Stimulated activated CD8-positive, alpha-beta memory T cell treated with anti-CD3 and anti-CD28 coated beads, Interleukin-12 subunit alpha, Interleukin-12 subunit beta, amount 100 ng/mL, for 4 hours (primary cell): Measurements from ENCODE around the gene RSRC1.
"Not testable (repeated sequence)": the region's sequence is repeated elsewhere in the genome, so short reads cannot be mapped to it uniquely, and the experiment has no call there.

Source experiments
- DNase-seq: peaks from one replicate; pipeline ENCODE4 v3.0.0-alpha.2; 2020; ENCODE audit warnings: low read depth

RSRC1 gene

GRCh38 chr3:158329696-158330441 is 220.0 kb downstream of the RSRC1 start:
- not testable (repeated sequence) for DNase-seq

- no peak for DNase-seq
Measured at GRCh38 chr3:158330870-158331269, 221.0 kb downstream of the RSRC1 start.

- DNase-seq, result no peak
Measured at GRCh38 chr3:158333736-158334135, 223.8 kb downstream of the RSRC1 start.

- no peak for DNase-seq
Measured at GRCh38 chr3:158337110-158337509, 227.2 kb downstream of the RSRC1 start.

GRCh38 chr3:158339638-158340037 is 229.7 kb downstream of the RSRC1 start:
- DNase-seq, result no peak

GRCh38 chr3:158340951-158341350 is 231.1 kb downstream of the RSRC1 start:
- DNase-seq, result not testable (repeated sequence)

GRCh38 chr3:158347966-158348365 is 238.1 kb downstream of the RSRC1 start:
- no peak for DNase-seq

GRCh38 chr3:158350971-158351370 is 241.1 kb downstream of the RSRC1 start:
- DNase-seq, result no peak

GRCh38 chr3:158352551-158352950 is 242.7 kb downstream of the RSRC1 start:
- no peak for DNase-seq

- DNase-seq, result no peak
Measured at GRCh38 chr3:158354713-158355112, 244.8 kb downstream of the RSRC1 start.

GRCh38 chr3:158355623-158356588 is 246.0 kb downstream of the RSRC1 start:
- no peak for DNase-seq

- no peak for DNase-seq
Measured at GRCh38 chr3:158359339-158359738, 249.4 kb downstream of the RSRC1 start.

GRCh38 chr3:158360756-158361448 is 251.0 kb downstream of the RSRC1 start:
- DNase-seq, result no peak

GRCh38 chr3:158368271-158368670 is 258.4 kb downstream of the RSRC1 start:
- no peak for DNase-seq

GRCh38 chr3:158369279-158369678 is 259.4 kb downstream of the RSRC1 start:
- no peak for DNase-seq

- DNase-seq, result no peak
Measured at GRCh38 chr3:158379517-158379916, 269.6 kb downstream of the RSRC1 start.

- no peak for DNase-seq
Measured at GRCh38 chr3:158381262-158381868, 271.5 kb downstream of the RSRC1 start.

GRCh38 chr3:158382479-158382878 is 272.6 kb downstream of the RSRC1 start:
- DNase-seq, result no peak

- no peak for DNase-seq
Measured at GRCh38 chr3:158384019-158384418, 274.1 kb downstream of the RSRC1 start.

- no peak for DNase-seq
Measured at GRCh38 chr3:158395421-158395820, 285.5 kb downstream of the RSRC1 start.

- DNase-seq, result no peak
Measured at GRCh38 chr3:158402590-158402989, 292.7 kb downstream of the RSRC1 start.

- DNase-seq, result no peak
Measured at GRCh38 chr3:158403013-158403412, 293.1 kb downstream of the RSRC1 start.
